Nephron (organoid): ENCODE results near the gene FBXL14.

Source experiments
- H3K27ac Mint-ChIP-seq, 3 experiments: 2 replicates each; pipeline ENCODE4 v1.8.0; 2020; ENCODE audit warnings: mixed read lengths in 3 of 3, mild to moderate bottlenecking in 2 of 3, moderate library complexity in 1 of 3
- H3K27me3 Mint-ChIP-seq: 2 replicates; pipeline ENCODE4 v1.8.0; 2021; ENCODE audit warnings: low read depth, mild to moderate bottlenecking, moderate library complexity, mixed read lengths
- H3K36me3 Mint-ChIP-seq: 2 replicates; pipeline ENCODE4 v1.8.0; 2020; ENCODE audit warnings: low read depth, mixed read lengths
- H3K4me1 Mint-ChIP-seq: 2 replicates; pipeline ENCODE4 v1.8.0; 2020; ENCODE audit warnings: mixed read lengths
- H3K4me3 Mint-ChIP-seq, 3 experiments: 2 replicates each; pipeline ENCODE4 v1.8.0; 2020; ENCODE audit warnings: mild to moderate bottlenecking in 3 of 3, mixed read lengths in 3 of 3, moderate library complexity in 2 of 3
- H3K9me3 Mint-ChIP-seq: 2 replicates; pipeline ENCODE4 v1.8.0; 2020; ENCODE audit warnings: mixed read lengths
- TF ChIP-seq, protein P1 (sequence below), 3 experiments: fragments of 200-600 bp; sonication (generic); IDR thresholded peaks; one replicate each; pipeline ENCODE4 v1.5.0; 2021; ENCODE audit warnings: antibody characterized with exemption in 3 of 3; ENCODE audit not compliant: unreplicated experiment in 3 of 3

Gene FBXL14

DNA sequence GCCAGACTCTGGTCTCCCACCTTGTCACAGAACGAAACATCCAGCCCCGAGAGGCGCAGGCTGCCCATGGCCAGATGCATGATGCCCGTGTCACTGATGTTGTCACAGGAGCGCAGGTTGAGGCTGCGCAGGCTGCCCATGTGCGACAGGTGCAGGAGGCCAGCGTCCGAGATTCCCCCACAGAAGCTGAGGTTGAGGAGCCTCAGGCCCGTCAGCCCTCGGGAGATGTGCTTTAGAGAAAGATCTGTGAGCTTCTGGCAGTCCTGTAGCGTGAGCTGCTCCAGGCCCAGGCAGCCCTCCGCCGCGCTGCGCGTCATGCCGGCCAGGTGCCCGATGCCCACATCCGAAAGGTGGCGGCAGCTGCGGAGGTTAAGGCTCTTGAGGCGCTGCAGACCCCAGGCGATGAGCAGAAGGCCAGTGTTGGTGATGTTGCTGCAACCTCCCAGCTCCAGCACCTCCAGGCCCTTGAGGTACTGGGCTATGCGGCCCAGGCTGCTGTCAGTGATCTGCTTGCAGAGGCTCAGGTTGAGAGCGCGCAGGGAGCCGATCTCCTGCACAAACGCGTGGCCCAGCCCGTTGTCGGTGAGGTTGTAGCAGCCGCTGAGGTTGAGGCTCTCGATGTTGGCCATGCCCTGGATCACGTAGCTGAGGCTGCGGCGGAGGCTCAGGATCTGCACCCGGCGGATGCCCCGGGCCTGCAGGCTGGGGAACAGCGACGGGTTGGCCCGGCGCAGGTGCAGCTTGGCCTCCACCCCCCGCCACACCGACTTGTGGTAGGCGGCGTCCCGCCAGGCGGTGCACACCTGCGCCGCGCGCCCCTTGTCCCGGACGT is 991 bp downstream of the FBXL14 start:
- no peaks in the 10 kb centered on the region for H3K9me3 Mint-ChIP-seq
- H3K27me3 Mint-ChIP-seq: no peaks in the 10 kb centered on the region
- peak overlapping the region; percentile 91 to 93 (median 91) for H3K4me3 Mint-ChIP-seq
- no peaks in the 10 kb centered on the region for H3K36me3 Mint-ChIP-seq
- TF ChIP-seq, protein P1, sequence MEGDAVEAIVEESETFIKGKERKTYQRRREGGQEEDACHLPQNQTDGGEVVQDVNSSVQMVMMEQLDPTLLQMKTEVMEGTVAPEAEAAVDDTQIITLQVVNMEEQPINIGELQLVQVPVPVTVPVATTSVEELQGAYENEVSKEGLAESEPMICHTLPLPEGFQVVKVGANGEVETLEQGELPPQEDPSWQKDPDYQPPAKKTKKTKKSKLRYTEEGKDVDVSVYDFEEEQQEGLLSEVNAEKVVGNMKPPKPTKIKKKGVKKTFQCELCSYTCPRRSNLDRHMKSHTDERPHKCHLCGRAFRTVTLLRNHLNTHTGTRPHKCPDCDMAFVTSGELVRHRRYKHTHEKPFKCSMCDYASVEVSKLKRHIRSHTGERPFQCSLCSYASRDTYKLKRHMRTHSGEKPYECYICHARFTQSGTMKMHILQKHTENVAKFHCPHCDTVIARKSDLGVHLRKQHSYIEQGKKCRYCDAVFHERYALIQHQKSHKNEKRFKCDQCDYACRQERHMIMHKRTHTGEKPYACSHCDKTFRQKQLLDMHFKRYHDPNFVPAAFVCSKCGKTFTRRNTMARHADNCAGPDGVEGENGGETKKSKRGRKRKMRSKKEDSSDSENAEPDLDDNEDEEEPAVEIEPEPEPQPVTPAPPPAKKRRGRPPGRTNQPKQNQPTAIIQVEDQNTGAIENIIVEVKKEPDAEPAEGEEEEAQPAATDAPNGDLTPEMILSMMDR (IDR thresholded peaks at IDR 0.05; ENCODE audit: unreplicated experiment in 3 of 3): no peak
- H3K27ac Mint-ChIP-seq: peak overlapping the region; percentile 62 to 80 (median 77)
- peaks cover 51% of the 10 kb centered on the region for H3K4me1 Mint-ChIP-seq

GRCh38 chr12:1592444-1593173 is 1.8 kb downstream of the FBXL14 start:
- peak overlapping the region; percentile 62 to 80 (median 77) for H3K27ac Mint-ChIP-seq
- H3K27me3 Mint-ChIP-seq: no peaks in the 10 kb centered on the region
- no peaks in the 10 kb centered on the region for H3K9me3 Mint-ChIP-seq
- H3K4me1 Mint-ChIP-seq: peaks cover 59% of the 10 kb centered on the region
- H3K36me3 Mint-ChIP-seq: no peaks in the 10 kb centered on the region
- TF ChIP-seq, protein P1 (IDR thresholded peaks at IDR 0.05; ENCODE audit: unreplicated experiment in 3 of 3): no peak
- peak overlapping the region; percentile 91 to 93 (median 91) for H3K4me3 Mint-ChIP-seq

GRCh38 chr12:1591543-1591942 is 2.8 kb downstream of the FBXL14 start:
- Mint-ChIP-seq H3K36me3 (no peaks in the 10 kb centered on the region), H3K27ac (peak overlapping the region; percentile 62 to 80 (median 77)), H3K9me3 (no peaks in the 10 kb centered on the region), H3K4me3 (peak overlapping the region; percentile 91 to 93 (median 91)), H3K27me3 (no peaks in the 10 kb centered on the region), H3K4me1 (peaks cover 62% of the 10 kb centered on the region)
- TF ChIP-seq, protein P1 (IDR thresholded peaks at IDR 0.05; ENCODE audit: unreplicated experiment in 3 of 3): no peak

- no peaks in the 10 kb centered on the region for H3K36me3 Mint-ChIP-seq
- peak overlapping the region; percentile 81 to 93 (median 83) for H3K4me3 Mint-ChIP-seq
- H3K27me3 Mint-ChIP-seq: no peaks in the 10 kb centered on the region
- no peaks in the 10 kb centered on the region for H3K9me3 Mint-ChIP-seq
- TF ChIP-seq, protein P1 (IDR thresholded peaks at IDR 0.05; ENCODE audit: unreplicated experiment in 3 of 3): no peak
- H3K4me1 Mint-ChIP-seq: peaks cover 62% of the 10 kb centered on the region
- H3K27ac Mint-ChIP-seq: peak overlapping the region; percentile 49 to 62 (median 61)
Observed at GRCh38 chr12:1591034-1591433, 3.3 kb downstream of the FBXL14 start.

DNA sequence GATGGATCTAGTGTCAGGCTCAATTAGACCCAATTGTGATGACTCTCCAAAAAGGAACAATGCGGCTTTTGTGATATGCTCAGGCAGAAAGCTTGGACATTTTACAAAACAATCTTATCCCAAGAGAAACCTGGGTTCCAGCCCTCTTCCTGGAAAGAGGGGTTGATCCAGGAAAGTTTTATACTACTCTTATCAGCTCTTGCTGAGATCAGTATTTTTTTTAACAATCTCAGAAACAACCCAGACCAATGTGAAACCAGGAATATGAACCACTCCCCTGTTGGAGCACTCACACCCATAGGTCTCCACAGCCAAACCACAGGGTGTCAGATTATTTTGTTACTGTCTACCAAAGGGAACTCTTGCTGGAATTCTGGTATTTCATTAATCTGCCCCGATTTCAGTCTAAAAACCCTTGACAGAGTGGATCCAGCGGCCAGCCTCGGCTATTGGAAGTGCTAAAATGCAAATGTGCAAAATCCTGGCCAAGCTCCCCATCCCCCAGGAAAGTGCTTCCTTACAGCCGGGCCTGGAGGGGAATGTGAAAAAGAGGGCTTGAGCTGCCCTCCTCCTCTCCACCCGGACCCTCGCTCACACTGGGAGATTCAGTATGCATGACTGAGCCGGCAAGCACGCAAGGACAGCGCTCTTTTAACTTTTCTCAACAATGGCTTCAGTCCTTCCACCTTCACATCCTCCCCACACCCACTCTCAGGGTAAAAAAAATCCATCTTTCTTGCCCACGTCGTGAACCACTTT is 4.0 kb downstream of the FBXL14 start:
- Mint-ChIP-seq H3K27me3 (no peaks in the 10 kb centered on the region), H3K4me3 (peak overlapping the region; percentile 77 to 83 (median 81)), H3K4me1 (peaks cover 65% of the 10 kb centered on the region), H3K36me3 (no peaks in the 10 kb centered on the region), H3K27ac (peak overlapping the region; percentile 49 to 62 (median 61)), H3K9me3 (no peaks in the 10 kb centered on the region)
- TF ChIP-seq, protein P1 (IDR thresholded peaks at IDR 0.05; ENCODE audit: unreplicated experiment in 3 of 3): no peak
